ENCODE measurements around the gene CDH12.

The CDH12 gene

DNA sequence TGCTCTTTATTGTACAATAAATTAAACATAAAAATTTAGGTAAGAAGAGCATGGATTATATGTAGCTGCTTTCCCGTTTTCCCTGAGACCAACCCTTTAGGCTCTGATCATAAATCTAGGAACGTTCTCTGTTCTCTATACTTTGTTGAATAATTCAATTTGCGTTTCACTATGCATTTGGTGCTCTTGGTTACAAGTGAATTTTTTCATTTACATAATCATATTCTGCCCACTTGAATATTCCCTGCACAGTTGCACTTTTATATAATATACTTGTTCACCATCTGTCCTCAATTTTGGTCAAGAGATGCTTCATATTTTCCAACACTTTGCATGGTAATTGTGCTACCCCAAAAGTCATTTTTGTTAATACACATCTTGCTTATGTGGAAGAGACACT is 741.8 kb downstream of the CDH12 start:
- Histone ChIP-seq H3K4me3 (IDR thresholded peaks at IDR 0.05; ENCODE audit: insufficient read depth, low read depth, low read length) (no peak overlapping the region), H3K4me1 (ENCODE audit: low read depth, poor library complexity, severe bottlenecking) (no peaks in the 10 kb centered on the region), H3K9ac (no peak overlapping the region), H3K36me3 (ENCODE audit: insufficient read depth) (no peaks in the 10 kb centered on the region), H4K20me1 (ENCODE audit: insufficient read depth) (no peaks in the 10 kb centered on the region), H3K79me2 (ENCODE audit: insufficient read depth, low read depth) (no peaks in the 10 kb centered on the region), H2AFZ (ENCODE audit: low read depth) (no peak overlapping the region), H3K27ac (no peak overlapping the region), H3K4me2 (no peak overlapping the region), H3K27me3 (ENCODE audit: insufficient read depth, low read depth) (no peaks in the 10 kb centered on the region)
- TF ChIP-seq, protein P1, sequence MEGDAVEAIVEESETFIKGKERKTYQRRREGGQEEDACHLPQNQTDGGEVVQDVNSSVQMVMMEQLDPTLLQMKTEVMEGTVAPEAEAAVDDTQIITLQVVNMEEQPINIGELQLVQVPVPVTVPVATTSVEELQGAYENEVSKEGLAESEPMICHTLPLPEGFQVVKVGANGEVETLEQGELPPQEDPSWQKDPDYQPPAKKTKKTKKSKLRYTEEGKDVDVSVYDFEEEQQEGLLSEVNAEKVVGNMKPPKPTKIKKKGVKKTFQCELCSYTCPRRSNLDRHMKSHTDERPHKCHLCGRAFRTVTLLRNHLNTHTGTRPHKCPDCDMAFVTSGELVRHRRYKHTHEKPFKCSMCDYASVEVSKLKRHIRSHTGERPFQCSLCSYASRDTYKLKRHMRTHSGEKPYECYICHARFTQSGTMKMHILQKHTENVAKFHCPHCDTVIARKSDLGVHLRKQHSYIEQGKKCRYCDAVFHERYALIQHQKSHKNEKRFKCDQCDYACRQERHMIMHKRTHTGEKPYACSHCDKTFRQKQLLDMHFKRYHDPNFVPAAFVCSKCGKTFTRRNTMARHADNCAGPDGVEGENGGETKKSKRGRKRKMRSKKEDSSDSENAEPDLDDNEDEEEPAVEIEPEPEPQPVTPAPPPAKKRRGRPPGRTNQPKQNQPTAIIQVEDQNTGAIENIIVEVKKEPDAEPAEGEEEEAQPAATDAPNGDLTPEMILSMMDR (conservative IDR thresholded peaks at IDR 0.05; ENCODE audit: low read depth, low read length): no peak

DNA sequence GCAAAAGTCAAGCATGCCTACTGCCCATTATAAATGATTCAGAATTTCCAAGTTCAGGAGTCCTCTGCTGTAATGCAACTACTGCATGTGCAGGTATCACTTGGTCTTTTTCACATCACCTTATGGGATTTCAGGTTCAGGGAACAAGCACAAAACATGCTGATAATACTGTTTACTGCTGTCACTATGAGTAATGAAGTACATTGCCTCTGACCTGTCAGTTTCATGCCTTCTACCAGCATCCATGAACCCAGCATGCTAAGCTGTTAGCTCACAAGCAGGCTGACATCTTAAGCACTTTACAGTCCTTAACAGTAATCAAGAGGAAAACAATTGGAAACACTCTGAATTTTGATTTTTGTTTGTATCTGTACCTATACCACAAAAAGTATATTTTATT is 743.8 kb downstream of the CDH12 start:
- H3K4me2 ChIP-seq: no peak overlapping the region
- H3K79me2 ChIP-seq (ENCODE audit: insufficient read depth, low read depth): no peaks in the 10 kb centered on the region
- no peak overlapping the region for H3K27ac ChIP-seq
- H3K9ac ChIP-seq: no peak overlapping the region
- H3K4me3 ChIP-seq (IDR thresholded peaks at IDR 0.05; ENCODE audit: insufficient read depth, low read depth, low read length): no peak overlapping the region
- H4K20me1 ChIP-seq (ENCODE audit: insufficient read depth): no peaks in the 10 kb centered on the region
- H3K36me3 ChIP-seq (ENCODE audit: insufficient read depth): no peaks in the 10 kb centered on the region
- TF ChIP-seq, protein P1 (conservative IDR thresholded peaks at IDR 0.05; ENCODE audit: low read depth, low read length): no peak
- no peak overlapping the region for H2AFZ ChIP-seq (ENCODE audit: low read depth)
- H3K27me3 ChIP-seq (ENCODE audit: insufficient read depth, low read depth): no peaks in the 10 kb centered on the region
- H3K4me1 ChIP-seq (ENCODE audit: low read depth, poor library complexity, severe bottlenecking): no peaks in the 10 kb centered on the region

DNA sequence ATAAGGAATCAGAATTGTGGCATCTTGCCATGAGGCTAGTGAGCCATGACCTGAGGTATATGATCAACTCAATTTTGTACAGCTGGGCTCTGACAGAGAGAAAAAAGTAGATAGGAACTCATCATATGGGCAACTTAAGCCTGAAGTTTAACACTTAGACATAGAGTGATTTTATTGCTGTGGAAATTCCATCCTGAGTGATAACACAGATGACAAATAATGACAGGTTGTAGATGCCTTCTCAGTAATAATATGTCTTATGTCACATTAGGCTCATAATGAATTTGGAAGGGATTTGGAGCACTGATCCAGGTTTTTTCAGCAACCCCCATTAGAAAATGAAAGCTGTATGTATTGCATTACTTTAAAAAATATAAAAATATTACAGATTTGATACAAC is 744.6 kb downstream of the CDH12 start:
- TF ChIP-seq, protein P1 (conservative IDR thresholded peaks at IDR 0.05; ENCODE audit: low read depth, low read length): no peak
- Histone ChIP-seq H2AFZ (ENCODE audit: low read depth) (no peak overlapping the region), H3K9ac (no peak overlapping the region), H3K27me3 (ENCODE audit: insufficient read depth, low read depth) (no peaks in the 10 kb centered on the region), H3K4me1 (ENCODE audit: low read depth, poor library complexity, severe bottlenecking) (no peaks in the 10 kb centered on the region), H4K20me1 (ENCODE audit: insufficient read depth) (no peaks in the 10 kb centered on the region), H3K4me2 (no peak overlapping the region), H3K36me3 (ENCODE audit: insufficient read depth) (no peaks in the 10 kb centered on the region), H3K27ac (no peak overlapping the region), H3K79me2 (ENCODE audit: insufficient read depth, low read depth) (no peaks in the 10 kb centered on the region), H3K4me3 (IDR thresholded peaks at IDR 0.05; ENCODE audit: insufficient read depth, low read depth, low read length) (no peak overlapping the region)

DNA sequence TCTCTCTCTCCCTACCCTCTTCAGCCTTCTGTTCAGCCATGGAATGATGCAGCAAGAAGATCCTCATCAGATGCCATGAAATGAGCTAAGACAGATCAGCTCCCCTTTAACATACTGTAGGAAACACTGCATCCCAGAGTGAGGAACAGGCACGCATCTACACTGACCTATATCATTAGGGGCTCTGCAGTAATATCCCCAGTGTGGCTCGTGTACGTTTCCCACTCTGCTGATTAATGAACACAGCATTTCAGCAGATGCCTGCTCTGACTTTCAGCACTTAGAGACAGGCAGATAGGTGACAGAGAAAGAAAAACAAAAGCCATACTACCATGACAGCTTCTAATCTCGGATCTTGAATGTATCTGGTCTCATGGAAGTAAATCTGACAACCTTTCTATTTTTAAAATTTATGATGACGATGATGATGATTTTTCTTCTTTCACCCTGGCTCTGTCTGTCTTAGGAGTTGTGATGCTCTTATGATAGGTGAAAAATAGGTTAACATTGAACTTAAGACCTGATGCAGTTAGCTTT is 750.3 kb downstream of the CDH12 start:
- Histone ChIP-seq H3K4me3 (IDR thresholded peaks at IDR 0.05; ENCODE audit: insufficient read depth, low read depth, low read length) (no peak overlapping the region), H3K4me1 (ENCODE audit: low read depth, poor library complexity, severe bottlenecking) (no peaks in the 10 kb centered on the region), H3K9ac (no peak overlapping the region), H2AFZ (ENCODE audit: low read depth) (no peak overlapping the region; the same call in 1 of the 2 replicates), H3K27me3 (ENCODE audit: insufficient read depth, low read depth) (no peaks in the 10 kb centered on the region), H3K4me2 (no peak overlapping the region), H3K79me2 (ENCODE audit: insufficient read depth, low read depth) (no peaks in the 10 kb centered on the region), H3K36me3 (ENCODE audit: insufficient read depth) (no peaks in the 10 kb centered on the region), H4K20me1 (ENCODE audit: insufficient read depth) (no peaks in the 10 kb centered on the region), H3K27ac (no peak overlapping the region)
- TF ChIP-seq, protein P1 (conservative IDR thresholded peaks at IDR 0.05; ENCODE audit: low read depth, low read length): no peak

Measured in KMS-11 (cell line).